WERI-Rb-1 (cell line): Measurements from ENCODE around the gene PCSK4.
A peak's percentile ranks its signal among the peaks of the same experiment; 100 is the strongest.

Experiments
- DNase-seq: peaks from one replicate; pipeline ENCODE4 v3.0.0-alpha.2; 2020
- H3K27ac ChIP-seq: fragments of 250-450 bp; sonication (Bioruptor Pico); 2 replicates; pipeline ENCODE4 v1.5.1; 2020; ENCODE audit warnings: mild to moderate bottlenecking, moderate library complexity
- H3K27me3 ChIP-seq: fragments of 250-450 bp; sonication (Bioruptor Pico); 2 replicates; pipeline ENCODE4 v1.5.1; 2021; ENCODE audit warnings: mild to moderate bottlenecking, low read depth, moderate library complexity; ENCODE audit not compliant: insufficient read depth, severe bottlenecking
- H3K36me3 ChIP-seq: fragments of 250-450 bp; sonication (Bioruptor Pico); 2 replicates; pipeline ENCODE4 v1.5.1; 2020; ENCODE audit warnings: mild to moderate bottlenecking, moderate library complexity
- H3K4me3 ChIP-seq: 2 replicates; pipeline ENCODE4 v1.5.1; 2011; ENCODE audit warnings: low read depth, mild to moderate bottlenecking, control low read depth, low read length
- H3K9me3 ChIP-seq: fragments of 250-450 bp; sonication (Bioruptor Pico); 2 replicates; pipeline ENCODE4 v1.5.1; 2021; ENCODE audit warnings: mild to moderate bottlenecking, moderate library complexity; ENCODE audit not compliant: severe bottlenecking
- CTCF ChIP-seq: IDR thresholded peaks from 2 replicates; pipeline ENCODE4 v1.5.1; 2011; ENCODE audit warnings: low read depth, mild to moderate bottlenecking, control low read depth, inconsistent platforms, low read length

The PCSK4 gene

GRCh38 chr19:1456121-1456900 is 33.8 kb downstream of the PCSK4 start:
- TF ChIP-seq CTCF, result no peak
- H3K36me3 ChIP-seq, result peaks cover 25% of the 10 kb centered on the region
- DNase-seq, result no peak
- H3K9me3 ChIP-seq, result no peaks in the 10 kb centered on the region
- H3K27ac ChIP-seq, result no peak overlapping the region
- no peak overlapping the region for H3K4me3 ChIP-seq
- peaks cover 14% of the 10 kb centered on the region for H3K27me3 ChIP-seq

GRCh38 chr19:1455336-1456120 is 34.6 kb downstream of the PCSK4 start:
- no peaks in the 10 kb centered on the region for H3K9me3 ChIP-seq
- H3K27me3 ChIP-seq, result peaks cover 21% of the 10 kb centered on the region
- TF ChIP-seq CTCF, result no peak
- no peak overlapping the region for H3K4me3 ChIP-seq
- H3K36me3 ChIP-seq, result peaks cover 18% of the 10 kb centered on the region
- peak; percentile 81 for DNase-seq
- H3K27ac ChIP-seq, result no peak overlapping the region

- no peak for DNase-seq
- TF ChIP-seq CTCF, result no peak
- Histone ChIP-seq H3K36me3 (peaks cover 13% of the 10 kb centered on the region), H3K27me3 (peaks cover 27% of the 10 kb centered on the region), H3K9me3 (no peaks in the 10 kb centered on the region), H3K27ac (no peak overlapping the region), H3K4me3 (no peak overlapping the region)
Measured at GRCh38 chr19:1455002-1455335, 35.2 kb downstream of the PCSK4 start.

GRCh38 chr19:1453525-1454364 is 36.4 kb downstream of the PCSK4 start:
- DNase-seq, result peak; percentile 75
- Histone ChIP-seq H3K36me3 (peaks cover 9% of the 10 kb centered on the region; the same call in 1 of the 2 replicates), H3K27me3 (peaks cover 34% of the 10 kb centered on the region), H3K4me3 (peak overlapping the region; percentile 12; the same call in 1 of the 2 replicates), H3K27ac (peak overlapping the region; percentile 36), H3K9me3 (no peaks in the 10 kb centered on the region)
- no peak for TF ChIP-seq CTCF

GRCh38 chr19:1452802-1453524 is 37.2 kb downstream of the PCSK4 start:
- H3K4me3 ChIP-seq, result peak overlapping the region; percentile 12; the same call in 1 of the 2 replicates
- DNase-seq, result no peak
- H3K27ac ChIP-seq, result peak overlapping the region; percentile 3
- no peaks in the 10 kb centered on the region for H3K9me3 ChIP-seq
- peaks cover 9% of the 10 kb centered on the region; the same call in 1 of the 2 replicates for H3K36me3 ChIP-seq
- peaks cover 34% of the 10 kb centered on the region for H3K27me3 ChIP-seq
- TF ChIP-seq CTCF, result no peak
